ENCODE measurements around the gene PTPRCAP.

Gene PTPRCAP

DNA sequence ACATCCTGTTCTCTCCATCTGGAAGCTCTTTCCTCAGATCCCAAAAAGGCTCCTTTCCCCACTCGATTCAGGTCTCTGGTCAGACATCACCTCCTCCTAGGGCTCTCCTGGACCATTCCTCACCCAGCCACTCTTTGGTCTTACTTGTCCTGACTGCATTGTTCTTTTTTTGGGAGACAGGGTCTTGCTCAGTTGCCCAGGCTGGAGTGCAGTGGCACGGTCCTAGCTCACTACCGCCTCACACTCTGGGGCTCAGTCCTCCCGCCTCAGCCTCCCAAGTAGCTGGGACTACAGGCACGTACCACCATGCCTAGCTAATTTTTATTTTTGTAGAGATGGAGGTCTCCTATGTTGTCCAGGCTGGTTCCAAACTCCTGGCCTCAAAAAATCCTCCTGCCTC is 8.0 kb upstream of the PTPRCAP start:
- Histone ChIP-seq H3K4me3 (ENCODE audit: insufficient read length, low read depth) (no peak overlapping the region), H3K36me3 (ENCODE audit: insufficient read depth, insufficient read length, low read length) (peaks cover 20% of the 10 kb centered on the region), H3K4me1 (ENCODE audit: insufficient read depth, insufficient read length) (peaks cover 25% of the 10 kb centered on the region), H3K27me3 (ENCODE audit: insufficient read depth, insufficient read length) (peaks cover 4% of the 10 kb centered on the region), H3K9me3 (ENCODE audit: insufficient read depth, low read length) (no peaks in the 10 kb centered on the region), H3K9ac (ENCODE audit: insufficient read length, low read depth) (no peak overlapping the region)
- TF ChIP-seq SUZ12 (IDR thresholded peaks at IDR 0.05; ENCODE audit: extremely low read depth, insufficient read depth, insufficient read length) = no peak
- no peak for TF ChIP-seq ZNF274 (IDR thresholded peaks at IDR 0.05; ENCODE audit: low read depth, low read length)
- TF ChIP-seq YY1 (IDR thresholded peaks at IDR 0.05; ENCODE audit: insufficient read depth, insufficient read length) = no peak
- no peak for DNase-seq (ENCODE audit: low read depth, low spot score)

DNA sequence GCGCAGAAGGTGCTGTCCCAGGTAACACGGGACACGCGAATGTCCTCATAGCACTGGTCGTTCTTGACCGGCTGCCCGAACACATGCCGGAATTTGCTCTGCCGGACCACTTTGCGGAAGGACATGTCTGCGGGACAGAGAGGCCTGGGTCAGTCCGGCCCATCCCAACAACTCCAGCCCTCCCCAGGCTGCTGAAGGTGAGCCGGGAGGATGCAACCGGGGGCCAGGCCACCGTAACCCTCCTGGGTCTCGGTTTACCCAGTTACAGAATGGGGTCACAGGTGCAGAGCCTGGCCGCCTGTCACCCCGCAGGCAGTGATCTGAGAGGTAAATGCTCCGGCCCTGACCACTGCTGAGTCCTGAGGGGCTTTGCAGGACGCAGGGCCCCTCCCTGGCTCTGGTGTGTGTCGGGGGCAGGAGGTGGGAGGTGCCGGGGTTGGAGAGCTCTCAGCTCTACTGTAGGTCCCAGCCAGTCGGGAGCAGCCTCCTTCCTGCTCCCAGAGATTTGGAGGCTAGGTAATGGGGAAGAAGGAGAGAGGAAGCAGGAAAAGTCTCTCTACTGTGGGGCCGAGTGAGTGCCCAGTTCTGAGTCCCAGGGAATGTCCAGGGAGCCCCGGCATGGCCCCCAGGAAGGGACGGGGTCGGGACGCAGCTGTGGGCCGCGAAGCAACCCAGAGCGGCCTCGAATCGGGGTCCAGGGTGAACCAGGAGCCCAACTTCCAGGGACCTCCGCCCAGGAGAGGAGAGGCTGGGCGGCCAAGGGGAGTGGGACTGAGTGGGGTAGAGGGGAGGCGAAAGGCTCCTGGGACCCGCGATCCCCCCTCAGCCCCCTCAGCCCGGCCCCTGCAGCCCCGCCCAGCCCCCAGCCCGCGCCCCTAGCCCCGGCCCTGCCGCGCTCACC is 5.3 kb upstream of the PTPRCAP start:
- H3K4me3 ChIP-seq (ENCODE audit: insufficient read length, low read depth) = peak overlapping the region; percentile 89
- peaks cover 32% of the 10 kb centered on the region for H3K4me1 ChIP-seq (ENCODE audit: insufficient read depth, insufficient read length)
- peak overlapping the region; percentile 97 for H3K9ac ChIP-seq (ENCODE audit: insufficient read length, low read depth)
- no peaks in the 10 kb centered on the region for H3K9me3 ChIP-seq (ENCODE audit: insufficient read depth, low read length)
- peaks cover 4% of the 10 kb centered on the region for H3K27me3 ChIP-seq (ENCODE audit: insufficient read depth, insufficient read length)
- peaks cover 46% of the 10 kb centered on the region for H3K36me3 ChIP-seq (ENCODE audit: insufficient read depth, insufficient read length, low read length)
- no peak for TF ChIP-seq SUZ12 (IDR thresholded peaks at IDR 0.05; ENCODE audit: extremely low read depth, insufficient read depth, insufficient read length)
- no peak for TF ChIP-seq ZNF274 (IDR thresholded peaks at IDR 0.05; ENCODE audit: low read depth, low read length)
- no peak for TF ChIP-seq YY1 (IDR thresholded peaks at IDR 0.05; ENCODE audit: insufficient read depth, insufficient read length)
- no peak for DNase-seq (ENCODE audit: low read depth, low spot score)

GRCh38 chr11:67441731-67442351 is 4.4 kb upstream of the PTPRCAP start:
- H3K9ac ChIP-seq (ENCODE audit: insufficient read length, low read depth) = peak overlapping the region; percentile 62
- no peaks in the 10 kb centered on the region for H3K9me3 ChIP-seq (ENCODE audit: insufficient read depth, low read length)
- TF ChIP-seq ZNF274 (IDR thresholded peaks at IDR 0.05; ENCODE audit: low read depth, low read length) (no peak), SUZ12 (IDR thresholded peaks at IDR 0.05; ENCODE audit: extremely low read depth, insufficient read depth, insufficient read length) (no peak), YY1 (IDR thresholded peaks at IDR 0.05; ENCODE audit: insufficient read depth, insufficient read length) (no peak)
- H3K4me3 ChIP-seq (ENCODE audit: insufficient read length, low read depth) = no peak overlapping the region
- H3K4me1 ChIP-seq (ENCODE audit: insufficient read depth, insufficient read length) = peaks cover 37% of the 10 kb centered on the region
- peaks cover 4% of the 10 kb centered on the region for H3K27me3 ChIP-seq (ENCODE audit: insufficient read depth, insufficient read length)
- DNase-seq (ENCODE audit: low read depth, low spot score) = no peak
- peaks cover 53% of the 10 kb centered on the region for H3K36me3 ChIP-seq (ENCODE audit: insufficient read depth, insufficient read length, low read length)

- TF ChIP-seq YY1 (IDR thresholded peaks at IDR 0.05; ENCODE audit: insufficient read depth, insufficient read length) = no peak
- TF ChIP-seq ZNF274 (IDR thresholded peaks at IDR 0.05; ENCODE audit: low read depth, low read length) = no peak
- no peak for TF ChIP-seq SUZ12 (IDR thresholded peaks at IDR 0.05; ENCODE audit: extremely low read depth, insufficient read depth, insufficient read length)
Measured at GRCh38 chr11:67441098-67441563, 3.6 kb upstream of the PTPRCAP start.

DNA sequence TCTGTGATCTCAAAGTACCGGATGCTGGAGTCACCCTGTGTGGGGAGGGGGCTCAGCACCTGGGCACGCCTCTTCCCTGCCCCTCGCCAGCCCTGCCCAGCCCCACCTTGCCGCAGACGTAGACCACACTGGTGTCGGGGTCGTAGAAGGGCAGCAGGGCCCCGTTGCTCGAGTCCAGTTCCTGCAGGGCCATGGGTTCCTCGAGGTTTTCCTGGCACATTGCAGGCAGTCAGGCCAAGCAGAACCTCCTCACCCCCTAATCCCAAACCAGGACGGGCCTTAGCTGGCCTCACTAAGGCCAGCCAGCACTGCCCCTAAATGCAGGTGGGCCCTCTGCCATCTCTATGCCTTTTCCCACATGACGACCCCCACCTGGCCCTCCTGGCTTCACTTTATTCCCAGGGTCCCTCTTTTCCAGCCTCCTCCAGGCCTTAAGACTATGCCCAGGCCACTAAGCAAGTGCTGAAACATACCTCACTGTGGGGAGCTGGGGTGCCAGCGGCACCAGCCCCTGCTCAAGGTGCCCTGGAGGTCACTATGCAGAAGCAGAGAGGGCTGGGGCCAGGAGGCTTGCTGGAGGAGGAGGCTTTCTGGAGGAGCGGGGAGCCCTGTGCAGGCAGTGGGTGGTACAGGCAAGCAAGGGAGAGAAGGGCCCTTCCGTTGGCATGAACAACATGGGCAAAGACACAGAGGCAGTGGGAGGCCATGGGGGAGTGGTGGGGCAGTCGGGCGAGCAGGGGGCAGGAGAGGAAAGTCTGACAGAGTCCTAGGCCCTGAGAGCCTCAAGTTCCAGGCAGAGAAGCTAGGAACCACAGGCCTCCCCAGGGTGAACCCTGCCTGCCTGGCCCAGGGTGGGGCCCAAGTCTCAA is 3.0 kb upstream of the PTPRCAP start:
- TF ChIP-seq ZNF274 (IDR thresholded peaks at IDR 0.05; ENCODE audit: low read depth, low read length) (no peak), YY1 (IDR thresholded peaks at IDR 0.05; ENCODE audit: insufficient read depth, insufficient read length) (no peak), SUZ12 (IDR thresholded peaks at IDR 0.05; ENCODE audit: extremely low read depth, insufficient read depth, insufficient read length) (no peak)
- DNase-seq (ENCODE audit: low read depth, low spot score) = no peak
- peaks cover 50% of the 10 kb centered on the region for H3K4me1 ChIP-seq (ENCODE audit: insufficient read depth, insufficient read length)
- H3K4me3 ChIP-seq (ENCODE audit: insufficient read length, low read depth) = no peak overlapping the region
- H3K36me3 ChIP-seq (ENCODE audit: insufficient read depth, insufficient read length, low read length) = peaks cover 65% of the 10 kb centered on the region
- H3K9ac ChIP-seq (ENCODE audit: insufficient read length, low read depth) = peak overlapping the region; percentile 33
- H3K27me3 ChIP-seq (ENCODE audit: insufficient read depth, insufficient read length) = peaks cover 4% of the 10 kb centered on the region
- H3K9me3 ChIP-seq (ENCODE audit: insufficient read depth, low read length) = no peaks in the 10 kb centered on the region

More at GRCh38 chr11:67441098-67441563, 3.6 kb upstream of the PTPRCAP start:
- Histone ChIP-seq H3K9me3 (ENCODE audit: insufficient read depth, low read length) (no peaks in the 10 kb centered on the region), H3K27me3 (ENCODE audit: insufficient read depth, insufficient read length) (peaks cover 4% of the 10 kb centered on the region), H3K9ac (ENCODE audit: insufficient read length, low read depth) (peak overlapping the region; percentile 33), H3K36me3 (ENCODE audit: insufficient read depth, insufficient read length, low read length) (peaks cover 58% of the 10 kb centered on the region), H3K4me3 (ENCODE audit: insufficient read length, low read depth) (no peak overlapping the region), H3K4me1 (ENCODE audit: insufficient read depth, insufficient read length) (peaks cover 44% of the 10 kb centered on the region)
- no peak for DNase-seq (ENCODE audit: low read depth, low spot score)

- Histone ChIP-seq H3K4me1 (ENCODE audit: insufficient read depth, insufficient read length) (peaks cover 59% of the 10 kb centered on the region), H3K4me3 (ENCODE audit: insufficient read length, low read depth) (no peak overlapping the region), H3K27me3 (ENCODE audit: insufficient read depth, insufficient read length) (no peaks in the 10 kb centered on the region), H3K9ac (ENCODE audit: insufficient read length, low read depth) (peak overlapping the region; percentile 43), H3K36me3 (ENCODE audit: insufficient read depth, insufficient read length, low read length) (peaks cover 74% of the 10 kb centered on the region), H3K9me3 (ENCODE audit: insufficient read depth, low read length) (no peaks in the 10 kb centered on the region)
- TF ChIP-seq YY1 (IDR thresholded peaks at IDR 0.05; ENCODE audit: insufficient read depth, insufficient read length) (no peak), SUZ12 (IDR thresholded peaks at IDR 0.05; ENCODE audit: extremely low read depth, insufficient read depth, insufficient read length) (no peak), ZNF274 (IDR thresholded peaks at IDR 0.05; ENCODE audit: low read depth, low read length) (no peak)
- no peak for DNase-seq (ENCODE audit: low read depth, low spot score)
Measured at GRCh38 chr11:67439321-67440228, 2.1 kb upstream of the PTPRCAP start.

Data from NT2/D1 (cell line).